Left ventricle myocardium inferior (tissue), 1 donor: Measurements from ENCODE around the gene STX10. TPM values are rescaled to one million over a fixed set of nuclear protein-coding genes. Genes with fewer than 3 reads are reported as not detected.

Experiments
- DNase-seq: peaks from one replicate; pipeline ENCODE4 v3.0.0-alpha.2; 2020
- H3K27ac ChIP-seq: fragments of 200-600 bp; replicated peaks from 2 replicates; pipeline ENCODE4 v1.8.0; 2021
- H3K27me3 ChIP-seq: fragments of 200-600 bp; 2 replicates; pipeline ENCODE4 v1.8.0; 2021; ENCODE audit warnings: low read depth
- H3K36me3 ChIP-seq: fragments of 200-600 bp; 2 replicates; pipeline ENCODE4 v1.8.0; 2021
- H3K4me1 ChIP-seq: fragments of 200-600 bp; 2 replicates; pipeline ENCODE4 v1.8.0; 2021
- H3K4me3 ChIP-seq: fragments of 200-600 bp; 2 replicates; pipeline ENCODE4 v1.8.0; 2021; ENCODE audit warnings: mild to moderate bottlenecking, moderate library complexity
- H3K9me3 ChIP-seq: fragments of 200-600 bp; replicated peaks from 2 replicates; pipeline ENCODE4 v1.8.0; 2021
- intact Hi-C: fragments of 100-400 bp; cut with micrococcal nuclease; formaldehyde crosslinking; loops from one replicate; pipeline ENCODE4 v1.11.0; 2022
- total RNA-seq: library from RNA; stranded (reverse); fragmentation: NEBNext Ultra II Directional; extraction: Animal tissue kit (Norgen Biotek cat#: 25700); gene quantifications from one replicate; pipeline ENCODE4 v1.2.1, GENCODE V29; 2021
- TF ChIP-seq, protein P1 (sequence below): fragments of 200-600 bp; IDR thresholded peaks from 2 replicates; pipeline ENCODE4 v1.8.0; 2021; ENCODE audit warnings: antibody characterized with exemption, mild to moderate bottlenecking, borderline replicate concordance
- donor health status: DM: no; HTN: yes; CAD: no; lungs with severe emphysema.

STX10 gene
- total RNA-seq, 1 donor from 2014 or later: 39.2 TPM

DNA sequence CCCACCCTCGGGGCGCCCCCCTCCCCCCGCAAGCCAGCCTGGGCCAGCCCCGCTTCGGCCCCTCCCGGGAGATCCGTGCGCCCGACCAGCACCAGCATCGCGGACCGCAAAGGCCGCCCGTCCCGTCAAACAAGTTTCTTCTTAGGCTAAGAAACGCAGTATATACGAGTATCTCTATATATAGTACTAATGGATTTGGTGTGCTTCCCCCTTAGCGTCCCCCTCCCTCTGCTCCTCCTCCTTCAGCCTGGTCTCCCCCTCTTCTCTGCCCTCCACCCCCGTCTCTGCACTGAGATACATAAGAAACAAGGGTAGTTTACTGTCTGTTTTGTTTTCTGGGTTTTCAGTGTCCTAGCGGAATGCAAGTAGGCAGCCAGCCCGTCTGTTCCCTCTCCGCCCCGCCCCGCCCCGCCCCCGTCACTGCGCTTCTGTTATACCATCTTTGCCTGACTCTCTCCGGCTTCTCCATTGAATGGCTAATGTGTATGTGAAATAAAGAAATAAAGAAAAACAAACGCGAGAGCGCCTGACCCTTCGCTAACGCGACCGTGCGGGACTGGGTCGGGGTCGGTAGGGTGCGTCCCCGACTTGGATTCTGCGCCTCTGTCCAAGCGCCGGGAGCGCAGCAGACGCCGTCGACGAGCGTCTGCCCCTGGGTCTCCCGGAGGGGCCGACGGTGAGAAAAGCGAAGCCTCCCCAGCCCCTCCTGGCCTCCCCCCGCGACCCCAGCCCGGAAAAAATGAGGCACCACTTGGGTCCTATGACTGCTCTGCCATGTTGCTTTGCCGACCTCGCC lies 51.7 kb downstream of the STX10 start:
- H3K4me1 ChIP-seq: peaks cover 98% of the 10 kb centered on the region
- H3K9me3 ChIP-seq: no peaks in the 10 kb centered on the region
- no peaks in the 10 kb centered on the region for H3K27me3 ChIP-seq
- intact Hi-C loops: no loop called here
- H3K4me3 ChIP-seq: peak overlapping the region; percentile 70
- peaks cover 10% of the 10 kb centered on the region for H3K36me3 ChIP-seq
- peak overlapping the region; percentile 97 for H3K27ac ChIP-seq
- TF ChIP-seq, protein P1, sequence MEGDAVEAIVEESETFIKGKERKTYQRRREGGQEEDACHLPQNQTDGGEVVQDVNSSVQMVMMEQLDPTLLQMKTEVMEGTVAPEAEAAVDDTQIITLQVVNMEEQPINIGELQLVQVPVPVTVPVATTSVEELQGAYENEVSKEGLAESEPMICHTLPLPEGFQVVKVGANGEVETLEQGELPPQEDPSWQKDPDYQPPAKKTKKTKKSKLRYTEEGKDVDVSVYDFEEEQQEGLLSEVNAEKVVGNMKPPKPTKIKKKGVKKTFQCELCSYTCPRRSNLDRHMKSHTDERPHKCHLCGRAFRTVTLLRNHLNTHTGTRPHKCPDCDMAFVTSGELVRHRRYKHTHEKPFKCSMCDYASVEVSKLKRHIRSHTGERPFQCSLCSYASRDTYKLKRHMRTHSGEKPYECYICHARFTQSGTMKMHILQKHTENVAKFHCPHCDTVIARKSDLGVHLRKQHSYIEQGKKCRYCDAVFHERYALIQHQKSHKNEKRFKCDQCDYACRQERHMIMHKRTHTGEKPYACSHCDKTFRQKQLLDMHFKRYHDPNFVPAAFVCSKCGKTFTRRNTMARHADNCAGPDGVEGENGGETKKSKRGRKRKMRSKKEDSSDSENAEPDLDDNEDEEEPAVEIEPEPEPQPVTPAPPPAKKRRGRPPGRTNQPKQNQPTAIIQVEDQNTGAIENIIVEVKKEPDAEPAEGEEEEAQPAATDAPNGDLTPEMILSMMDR: no peak
- DNase-seq: no peak

GRCh38 chr19:13097463-13098258 lies 52.5 kb downstream of the STX10 start:
- DNase-seq: no peak
- TF ChIP-seq, protein P1: no peak
- H3K36me3 ChIP-seq: peaks cover 10% of the 10 kb centered on the region
- no peaks in the 10 kb centered on the region for H3K27me3 ChIP-seq
- peak overlapping the region; percentile 97 for H3K27ac ChIP-seq
- H3K4me1 ChIP-seq: peaks cover 98% of the 10 kb centered on the region
- intact Hi-C loops: no loop called here
- H3K4me3 ChIP-seq: peak overlapping the region; percentile 70
- H3K9me3 ChIP-seq: no peaks in the 10 kb centered on the region

- intact Hi-C loops: no loop called here
- Histone ChIP-seq H3K27me3 (no peaks in the 10 kb centered on the region), H3K27ac (peak overlapping the region; percentile 97), H3K4me3 (peak overlapping the region; percentile 70), H3K4me1 (peaks cover 98% of the 10 kb centered on the region), H3K9me3 (no peaks in the 10 kb centered on the region), H3K36me3 (peaks cover 10% of the 10 kb centered on the region)
- DNase-seq: no peak
- TF ChIP-seq, protein P1: no peak
Observed at GRCh38 chr19:13097033-13097462, 53.1 kb downstream of the STX10 start.

DNA sequence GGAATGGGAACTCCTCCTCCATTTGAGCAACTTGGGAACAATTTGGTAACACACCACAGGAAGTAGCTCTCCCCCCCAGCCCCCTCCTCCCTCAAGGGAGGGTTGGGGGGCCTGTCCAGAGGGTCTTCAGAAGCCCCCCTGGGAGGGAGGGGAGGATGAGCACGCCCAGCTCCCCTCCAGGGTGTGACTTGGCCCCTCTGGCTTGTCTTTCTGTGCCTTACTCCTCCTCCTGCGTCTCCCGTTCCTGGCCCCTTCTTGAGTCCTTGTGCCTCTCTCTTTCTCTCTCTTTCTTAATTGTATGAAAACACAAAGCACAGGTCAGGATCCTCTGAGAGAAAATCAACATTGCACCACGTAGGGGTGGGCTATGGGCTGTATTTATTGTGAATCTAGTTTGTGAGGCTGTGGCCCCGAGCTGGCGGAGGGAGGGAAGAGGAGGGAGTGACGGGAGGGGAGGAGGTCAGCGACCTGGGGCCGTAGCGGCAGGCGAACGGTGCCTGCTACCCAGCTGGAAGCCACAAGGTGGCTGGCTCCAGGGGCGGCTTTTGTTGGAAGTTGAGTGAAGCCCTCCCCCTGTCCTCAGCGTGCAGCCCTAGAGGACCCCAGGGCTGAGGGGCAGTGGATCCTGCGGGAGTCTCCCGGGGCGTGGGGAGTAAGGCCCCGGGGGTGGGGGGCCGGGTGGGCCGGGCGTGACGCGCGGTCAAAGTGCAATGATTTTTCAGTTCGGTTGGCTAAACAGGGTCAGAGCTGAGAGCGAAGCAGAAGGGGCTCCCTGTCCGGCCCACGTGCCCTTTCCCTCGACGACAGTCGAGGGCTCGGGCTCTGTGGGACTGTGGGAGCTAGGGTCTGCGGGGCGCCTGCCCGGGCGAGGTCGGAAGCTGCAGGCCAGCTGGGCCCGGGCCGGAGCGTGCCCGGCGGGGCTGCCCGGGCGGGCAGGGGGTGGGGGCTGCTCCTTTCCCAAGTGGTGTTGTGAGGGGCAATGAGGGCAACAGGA lies 53.9 kb downstream of the STX10 start:
- peak overlapping the region; percentile 97 for H3K27ac ChIP-seq
- no peaks in the 10 kb centered on the region for H3K27me3 ChIP-seq
- TF ChIP-seq, protein P1: peak; percentile 40
- no peaks in the 10 kb centered on the region for H3K9me3 ChIP-seq
- intact Hi-C loops: no loop called here
- H3K36me3 ChIP-seq: peaks cover 10% of the 10 kb centered on the region
- H3K4me1 ChIP-seq: peaks cover 95% of the 10 kb centered on the region
- peak overlapping the region; percentile 70 for H3K4me3 ChIP-seq
- DNase-seq: no peak

- H3K4me3 ChIP-seq: peak overlapping the region; percentile 70
- intact Hi-C loops: no loop called here
Observed at GRCh38 chr19:13095393-13095784, 54.8 kb downstream of the STX10 start.

More at GRCh38 chr19:13095393-13095784, 54.8 kb downstream of the STX10 start:
- Histone ChIP-seq H3K27ac (peak overlapping the region; percentile 97), H3K4me1 (peaks cover 94% of the 10 kb centered on the region), H3K36me3 (peaks cover 16% of the 10 kb centered on the region), H3K27me3 (no peaks in the 10 kb centered on the region), H3K9me3 (no peaks in the 10 kb centered on the region)
- DNase-seq: no peak
- TF ChIP-seq, protein P1: no peak
